Testis (tissue), 2 donors: ENCODE data around the gene KIF6.

ENCODE experiments used
- POLR2A ChIP-seq: fragments of 450-650 bp; IDR thresholded peaks from one replicate; pipeline ENCODE4 v1.6.1; 2017; ENCODE audit warnings: antibody characterized with exemption, mild to moderate bottlenecking, moderate library complexity
- TF ChIP-seq, protein P1 (sequence below), 3 experiments: fragments of 450-650 bp in 2 of 3; fragments of 200-600 bp in 1 of 3; sonication (generic) in 1 of 3; IDR thresholded peaks; one replicate each; pipeline ENCODE4 v1.5.1; 2016 to 2019; ENCODE audit warnings: antibody characterized with exemption in 3 of 3, mild to moderate bottlenecking in 2 of 3, moderate library complexity in 1 of 3

DNA sequence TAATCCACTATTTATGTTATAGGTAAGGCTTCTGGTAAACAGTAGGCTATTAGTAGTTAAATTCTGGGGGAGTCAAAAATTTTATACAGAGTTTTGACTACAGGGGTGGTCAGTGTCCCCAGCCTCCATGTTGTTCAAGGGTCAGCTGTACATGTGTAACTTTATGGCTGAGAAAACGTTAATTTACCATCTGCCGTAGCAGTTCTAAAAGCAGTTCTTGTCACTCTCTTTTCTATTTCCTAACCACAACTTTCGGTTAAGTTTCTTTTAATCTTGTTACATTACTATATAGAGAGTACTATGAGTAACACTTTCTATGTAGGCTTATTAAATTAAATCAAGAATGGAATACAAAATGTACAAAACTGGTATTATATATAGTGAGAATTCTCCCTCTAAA is 21.6 kb upstream of the KIF6 start:
- TF ChIP-seq, protein P1, sequence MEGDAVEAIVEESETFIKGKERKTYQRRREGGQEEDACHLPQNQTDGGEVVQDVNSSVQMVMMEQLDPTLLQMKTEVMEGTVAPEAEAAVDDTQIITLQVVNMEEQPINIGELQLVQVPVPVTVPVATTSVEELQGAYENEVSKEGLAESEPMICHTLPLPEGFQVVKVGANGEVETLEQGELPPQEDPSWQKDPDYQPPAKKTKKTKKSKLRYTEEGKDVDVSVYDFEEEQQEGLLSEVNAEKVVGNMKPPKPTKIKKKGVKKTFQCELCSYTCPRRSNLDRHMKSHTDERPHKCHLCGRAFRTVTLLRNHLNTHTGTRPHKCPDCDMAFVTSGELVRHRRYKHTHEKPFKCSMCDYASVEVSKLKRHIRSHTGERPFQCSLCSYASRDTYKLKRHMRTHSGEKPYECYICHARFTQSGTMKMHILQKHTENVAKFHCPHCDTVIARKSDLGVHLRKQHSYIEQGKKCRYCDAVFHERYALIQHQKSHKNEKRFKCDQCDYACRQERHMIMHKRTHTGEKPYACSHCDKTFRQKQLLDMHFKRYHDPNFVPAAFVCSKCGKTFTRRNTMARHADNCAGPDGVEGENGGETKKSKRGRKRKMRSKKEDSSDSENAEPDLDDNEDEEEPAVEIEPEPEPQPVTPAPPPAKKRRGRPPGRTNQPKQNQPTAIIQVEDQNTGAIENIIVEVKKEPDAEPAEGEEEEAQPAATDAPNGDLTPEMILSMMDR (IDR thresholded peaks at IDR 0.05): no peak
- TF ChIP-seq POLR2A: no peak
